GM18505 (cell line): Measurements from ENCODE around the gene TAF4.

Experiments
- ATAC-seq: cut with Tn5 transposase; IDR thresholded peaks from one replicate; pipeline ENCODE4 v1.9.1; 2021; ENCODE audit not compliant: unreplicated experiment
- POLR2A ChIP-seq: IDR thresholded peaks from 4 replicates; pipeline ENCODE4 v1.6.1; 2011; ENCODE audit warnings: borderline replicate concordance; ENCODE audit not compliant: insufficient read depth, insufficient read length; ENCODE audit errors: extremely low read depth

TAF4 gene

DNA sequence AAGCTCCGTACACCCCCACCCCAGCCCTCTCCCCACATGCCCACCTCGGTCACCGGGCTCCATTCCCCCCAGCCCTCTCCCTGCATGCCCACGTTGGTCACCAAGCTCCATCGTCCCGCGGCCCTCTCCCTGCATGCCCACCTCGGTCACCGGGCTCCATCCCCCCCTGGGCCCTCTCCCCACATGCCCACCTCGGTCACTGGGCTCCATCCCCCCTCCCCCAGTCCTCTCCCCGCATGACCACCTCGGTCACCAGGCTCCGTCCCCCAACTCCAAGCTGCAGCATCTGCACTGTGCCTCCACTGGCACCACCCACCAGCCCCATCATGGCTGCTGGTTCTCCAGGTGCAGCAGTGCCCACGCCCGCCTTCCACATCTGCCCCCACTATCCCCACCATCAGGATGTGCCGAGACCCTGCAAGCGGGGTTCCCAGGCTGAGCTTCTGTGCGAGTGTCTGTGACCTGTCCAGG, 16.8 kb downstream of the TAF4 start:
- TF ChIP-seq POLR2A, result no peak
- ATAC-seq, result no peak

DNA sequence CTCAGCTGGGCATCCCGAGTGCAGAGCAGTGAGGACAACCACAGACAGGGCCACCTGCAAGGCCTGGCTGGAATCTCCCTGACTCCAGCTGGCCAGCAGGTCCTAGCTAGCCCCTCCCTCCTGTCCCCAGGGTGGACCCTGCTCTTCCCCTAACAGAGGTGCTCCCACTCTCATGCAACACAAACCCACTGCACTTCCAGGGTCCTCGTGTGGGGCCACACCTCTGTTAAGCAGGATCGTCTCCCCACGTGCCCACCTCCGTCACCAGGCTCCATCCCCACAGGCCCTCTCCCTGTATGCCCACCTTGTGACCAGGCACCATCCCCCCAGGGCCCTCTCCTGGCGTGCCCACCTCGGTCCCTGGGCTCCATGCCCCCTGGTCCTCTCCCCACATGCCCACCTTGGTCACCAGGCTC, 17.3 kb downstream of the TAF4 start:
- ATAC-seq, result no peak
- no peak for TF ChIP-seq POLR2A

DNA sequence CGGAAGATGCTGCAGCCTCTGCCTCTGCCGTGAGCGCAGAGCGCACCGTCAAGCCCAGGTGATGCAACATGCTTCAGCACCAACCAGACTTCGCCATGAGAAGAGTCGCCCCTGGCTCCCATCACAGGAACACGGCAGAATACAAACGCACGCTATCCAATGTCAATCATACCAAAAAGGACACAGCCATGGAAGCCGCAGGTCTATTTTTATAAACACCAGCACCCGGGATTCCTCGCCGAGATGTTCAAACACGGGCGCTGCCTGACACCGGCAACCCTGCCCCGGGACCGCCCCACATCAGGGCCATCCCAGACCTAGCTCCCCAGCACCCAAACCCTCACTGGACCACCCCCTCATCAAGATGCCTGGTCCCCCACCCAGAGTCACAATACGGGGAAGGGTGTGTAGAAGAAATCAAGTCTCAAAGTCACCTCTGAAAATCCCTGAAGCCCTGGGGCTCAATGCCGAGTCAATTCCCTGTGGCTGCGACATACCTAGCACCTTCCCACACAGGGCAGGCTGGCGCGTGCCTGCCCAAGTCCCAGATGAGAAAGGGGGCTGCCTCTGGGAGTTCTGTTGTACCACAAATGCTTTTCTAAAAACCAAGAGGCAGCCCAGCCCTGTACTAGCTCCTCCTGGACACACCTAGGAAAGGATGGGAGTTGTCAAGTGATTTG, 17.9 kb downstream of the TAF4 start:
- ATAC-seq, result no peak
- no peak for TF ChIP-seq POLR2A

DNA sequence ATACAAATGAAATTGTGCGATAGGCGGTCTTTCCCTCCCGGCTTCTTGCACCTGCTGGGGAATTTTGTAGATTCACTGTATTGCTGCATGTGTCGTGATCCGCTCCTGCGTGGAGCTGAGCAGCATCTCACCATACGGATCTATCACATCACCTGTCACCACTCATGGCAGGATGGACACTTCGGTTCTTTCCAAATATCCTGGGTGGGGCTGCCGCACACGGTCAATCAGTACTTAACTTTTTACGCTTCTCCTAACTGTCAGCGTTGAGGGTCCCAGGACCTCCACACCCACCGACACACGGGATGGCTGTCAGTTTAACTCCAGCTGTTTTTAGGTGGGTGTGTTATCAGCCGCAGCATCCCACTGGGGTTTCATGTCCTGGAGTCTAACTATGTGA, 19.2 kb downstream of the TAF4 start:
- no peak for TF ChIP-seq POLR2A

DNA sequence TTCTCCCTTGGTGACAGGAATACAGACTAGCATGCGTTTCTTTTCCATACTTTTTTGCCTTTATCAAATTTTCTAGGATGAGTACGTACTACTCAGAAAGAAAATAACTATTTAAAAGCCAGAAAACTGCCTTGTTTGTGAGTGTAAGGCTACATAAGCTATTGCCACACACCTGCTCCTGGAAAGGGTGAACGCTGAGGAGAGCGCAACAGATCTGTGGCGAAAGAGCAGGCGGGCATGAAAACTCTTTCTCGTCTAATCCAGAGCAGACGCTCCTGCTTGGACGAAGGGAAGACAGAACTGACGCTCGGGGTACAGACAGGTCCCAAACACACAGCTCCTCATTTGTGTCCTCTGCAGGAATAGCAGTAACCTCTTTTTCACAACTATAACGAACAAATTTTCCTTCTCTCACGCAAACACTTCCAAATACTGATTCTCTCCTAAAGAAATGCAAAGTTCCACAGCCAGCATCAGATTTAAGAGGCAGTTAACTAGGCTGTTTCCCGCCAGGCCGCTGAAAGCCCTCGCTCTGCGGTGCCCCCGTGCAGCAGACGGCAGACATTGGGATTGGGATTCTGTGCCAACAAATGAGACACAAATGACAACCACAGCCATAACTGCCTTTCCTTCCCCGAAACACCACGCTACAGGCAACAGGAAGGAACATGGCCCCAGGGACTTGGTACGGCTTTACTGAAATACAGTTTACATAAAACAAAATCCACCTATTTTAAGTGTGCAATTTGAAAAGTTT, 20.0 kb downstream of the TAF4 start:
- no peak for TF ChIP-seq POLR2A
- no peak for ATAC-seq

More for the DNA sequence above, 19.2 kb downstream of the TAF4 start:
- ATAC-seq, result no peak

DNA sequence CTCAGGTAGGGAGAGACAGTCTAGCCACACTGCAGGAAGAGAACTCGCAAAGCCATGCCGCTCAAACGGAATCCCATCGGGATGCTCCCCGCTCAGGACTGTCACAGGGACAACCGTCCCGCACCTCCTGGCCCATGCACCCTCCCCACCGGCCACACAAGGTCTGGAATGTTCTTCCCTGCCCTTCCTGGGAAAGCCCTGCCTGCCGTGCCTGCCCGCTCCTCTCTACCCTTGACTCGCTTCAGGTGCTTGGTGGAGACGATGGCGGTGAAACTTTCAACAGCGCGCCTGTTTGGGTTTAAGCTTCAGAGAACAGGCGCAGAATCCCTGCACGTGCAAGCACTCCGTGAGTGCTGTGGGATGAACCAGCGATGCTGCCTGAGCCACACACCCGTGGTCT, 20.6 kb downstream of the TAF4 start:
- no peak for ATAC-seq
- TF ChIP-seq POLR2A, result no peak

DNA sequence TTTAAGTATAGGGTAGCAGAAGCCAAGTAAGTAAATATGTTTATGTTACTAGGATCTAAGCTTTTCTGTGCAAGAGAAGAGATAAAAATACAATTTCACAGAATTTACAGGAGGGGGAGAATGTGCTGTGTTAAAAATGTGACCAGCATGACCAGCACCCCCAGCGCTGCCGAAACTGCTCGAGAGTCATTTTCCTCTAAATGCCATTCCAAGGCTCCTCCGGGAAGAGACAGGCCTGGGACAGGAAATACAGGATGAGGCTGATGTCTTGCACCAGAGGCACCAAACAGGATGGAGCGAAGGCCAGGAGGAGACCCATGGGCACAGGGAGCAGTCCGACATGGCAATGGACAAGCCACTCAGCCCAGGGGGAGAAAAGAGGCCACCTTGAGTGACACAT, 21.1 kb downstream of the TAF4 start:
- TF ChIP-seq POLR2A, result no peak
- no peak for ATAC-seq

DNA sequence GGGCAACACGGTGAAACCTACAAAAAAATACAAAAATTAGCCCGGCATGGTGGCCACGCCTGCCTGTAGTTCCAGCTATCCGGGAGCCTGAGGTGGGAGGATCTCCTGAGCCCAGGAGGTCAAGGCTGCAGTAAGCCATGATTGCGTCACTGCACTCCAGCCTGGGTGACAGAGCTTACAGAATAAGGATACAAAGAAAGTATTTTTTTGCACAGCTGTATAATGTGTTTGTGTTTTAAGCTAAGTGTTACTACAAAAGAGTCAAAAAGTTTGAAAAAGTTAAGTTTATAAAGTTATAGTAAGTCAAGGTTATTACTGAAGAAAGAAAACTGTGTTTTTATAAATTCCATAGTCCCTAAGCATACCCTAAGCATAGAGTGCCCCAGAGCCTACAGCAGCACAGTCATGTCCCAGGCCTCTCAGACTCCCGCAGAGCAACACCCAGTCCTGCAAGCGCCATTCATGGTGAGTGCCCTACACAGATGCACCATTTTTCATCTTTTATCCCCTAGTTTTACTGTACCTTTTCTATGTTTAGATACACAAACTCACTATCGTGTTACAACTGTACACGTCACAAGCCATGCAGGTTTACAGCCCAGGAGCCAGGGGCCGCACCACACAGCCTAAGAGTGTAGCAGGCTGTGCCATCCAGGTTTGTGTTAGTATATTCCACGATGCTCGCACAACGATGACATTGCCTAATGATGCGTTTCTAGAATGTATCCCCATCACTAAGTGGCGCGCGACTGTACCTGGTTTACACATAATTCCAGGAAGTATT, 22.4 kb downstream of the TAF4 start:
- TF ChIP-seq POLR2A, result no peak
- no peak for ATAC-seq

DNA sequence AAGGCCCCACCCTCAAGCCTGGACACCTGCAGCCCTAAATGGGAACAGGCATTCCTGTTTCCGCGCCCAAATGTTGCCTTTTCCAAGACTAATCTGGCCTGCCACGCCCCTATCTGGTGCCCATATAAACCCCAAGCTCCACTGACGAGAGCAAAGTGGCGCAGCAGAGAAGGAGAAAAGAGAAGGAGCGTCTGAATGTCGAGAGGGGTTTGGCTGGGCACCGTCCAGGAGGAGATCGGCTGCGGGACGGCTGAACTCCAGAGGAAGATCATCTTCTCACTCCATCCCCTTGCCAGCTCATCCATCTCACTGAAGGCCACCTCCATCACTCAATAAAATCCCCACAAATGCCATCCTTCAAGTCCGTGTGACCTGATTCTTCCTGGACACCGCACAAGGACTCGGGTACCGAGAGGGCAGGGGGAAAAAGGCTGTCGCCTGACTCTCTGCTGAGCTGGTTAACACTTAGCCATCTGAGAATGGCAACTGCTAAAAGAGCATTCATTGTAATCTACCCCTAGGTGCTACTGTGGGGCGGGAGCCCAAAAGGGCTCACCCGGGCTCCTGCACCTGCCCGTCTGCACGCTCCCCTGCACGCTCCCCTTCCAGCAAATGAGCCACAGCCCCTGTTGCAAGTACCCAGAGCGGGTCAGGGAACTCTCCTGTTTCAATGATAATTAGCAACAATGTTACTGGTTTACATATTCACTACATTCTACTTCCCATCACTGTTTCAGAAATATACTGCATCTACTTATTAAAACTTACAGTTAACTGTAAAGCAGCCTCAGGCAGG, 23.5 kb downstream of the TAF4 start:
- no peak for ATAC-seq
- no peak for TF ChIP-seq POLR2A

DNA sequence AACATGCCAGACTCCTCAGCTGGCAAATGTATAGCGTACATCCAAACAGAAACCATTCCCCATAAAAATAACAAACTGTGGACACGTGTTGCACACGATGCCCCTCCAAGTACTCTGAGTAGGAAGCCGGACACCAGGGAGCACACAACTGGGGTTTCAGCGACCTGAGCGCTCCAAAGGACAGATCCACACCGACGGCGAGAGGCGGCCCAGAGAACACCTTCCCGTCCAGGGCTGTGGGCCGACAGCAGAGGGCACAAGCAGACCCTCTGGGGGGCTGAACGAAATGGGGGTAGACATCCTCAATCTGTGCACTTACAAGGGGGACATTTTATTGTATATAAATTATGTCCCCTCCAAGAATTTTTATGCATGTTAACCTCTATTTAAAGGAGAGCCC, 24.7 kb downstream of the TAF4 start:
- TF ChIP-seq POLR2A, result no peak
- ATAC-seq, result no peak

DNA sequence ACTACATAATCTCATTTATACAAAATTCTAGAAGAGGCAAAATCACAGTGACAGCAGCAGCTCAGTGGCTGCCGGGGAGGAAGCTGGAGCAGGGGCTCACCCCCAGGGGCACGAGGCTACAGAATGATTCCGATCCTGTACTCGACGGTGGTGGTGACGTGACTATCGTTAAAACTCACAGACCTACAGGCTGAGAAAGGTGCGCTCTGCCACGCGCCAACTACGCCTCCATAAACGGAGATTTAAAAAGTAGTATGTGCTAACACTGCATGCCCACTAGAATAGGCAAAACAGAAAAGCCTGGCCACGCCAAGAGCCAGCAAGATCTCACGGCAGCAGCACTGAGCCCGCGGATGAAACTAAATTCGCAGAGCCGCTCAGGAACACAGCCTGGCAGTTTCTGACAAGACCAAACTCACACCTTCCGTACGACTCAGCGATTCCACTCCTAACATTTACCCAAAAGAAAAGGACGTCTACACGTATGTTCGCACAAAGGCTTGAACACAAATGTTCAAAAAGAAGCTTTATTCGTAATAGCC, 25.2 kb downstream of the TAF4 start:
- TF ChIP-seq POLR2A, result no peak
- ATAC-seq, result no peak

DNA sequence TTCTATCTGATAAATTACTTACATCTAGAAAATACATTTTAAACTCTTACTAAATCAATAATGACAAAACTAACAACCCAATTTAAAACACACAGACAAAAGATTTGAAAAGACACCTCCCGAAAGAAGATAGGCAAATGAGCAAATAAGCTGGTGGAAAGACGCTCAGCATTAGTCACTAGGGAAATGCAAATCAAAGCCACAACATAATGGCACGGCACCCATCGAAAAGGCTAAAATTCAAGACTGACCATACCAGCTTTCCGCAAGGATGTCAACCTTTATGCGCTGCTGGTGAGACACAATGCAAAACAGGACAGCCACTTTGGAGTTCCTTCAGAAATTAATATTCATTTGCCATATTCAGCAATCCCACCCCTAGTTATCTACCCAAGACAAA, 25.9 kb downstream of the TAF4 start:
- no peak for TF ChIP-seq POLR2A
- no peak for ATAC-seq
